Right renal cortex interstitium (tissue), 3 donors: ENCODE data around the gene MATN3. TPM values are rescaled to one million over a fixed set of nuclear protein-coding genes. Genes with fewer than 3 reads are reported as not detected.

ENCODE experiments used
- DNase-seq, 3 donors: peaks; one replicate each; pipeline ENCODE4 v3.0.0-alpha.2; 2013; ENCODE audit warnings: low read depth in 3 of 3, low spot score in 2 of 3
- polyA plus RNA-seq, 3 donors: library from polyadenylated mRNA; unstranded; fragments of 120-200 nt; gene quantifications; one replicate each; pipeline ENCODE4 v1.2.1, GENCODE V29; 2013; ENCODE audit not compliant: insufficient read length in 3 of 3

The MATN3 gene
- polyA plus RNA-seq, 3 donors, result 3.1 to 3.7 (median 3.4) TPM

GRCh38 chr2:20040489-20041172 lies 28.2 kb upstream of the MATN3 start:
- no peak for DNase-seq

- DNase-seq, result no peak
These were observed 25.2 kb upstream of the MATN3 start for GRCh38 chr2:20037660-20038059.

- DNase-seq, result no peak
These were observed 23.6 kb upstream of the MATN3 start for GRCh38 chr2:20035955-20036666.

GRCh38 chr2:20034821-20035220 lies 22.4 kb upstream of the MATN3 start:
- no peak for DNase-seq

GRCh38 chr2:20034218-20034617 lies 21.8 kb upstream of the MATN3 start:
- DNase-seq, result no peak

- no peak for DNase-seq
These were observed 20.9 kb upstream of the MATN3 start for GRCh38 chr2:20033322-20033721.

- no peak for DNase-seq
These were observed 17.8 kb upstream of the MATN3 start for GRCh38 chr2:20030224-20030623.

- no peak for DNase-seq
These were observed 15.4 kb upstream of the MATN3 start for GRCh38 chr2:20027705-20028434.

GRCh38 chr2:20027260-20027677 lies 14.8 kb upstream of the MATN3 start:
- DNase-seq, result no peak

- DNase-seq, result no peak
These were observed 12.8 kb upstream of the MATN3 start for GRCh38 chr2:20025065-20025786.

GRCh38 chr2:20023688-20024087 lies 11.2 kb upstream of the MATN3 start:
- DNase-seq, result no peak

GRCh38 chr2:20021405-20022009 lies 9.0 kb upstream of the MATN3 start:
- no peak for DNase-seq

GRCh38 chr2:20019747-20020146 lies 7.3 kb upstream of the MATN3 start:
- no peak for DNase-seq

GRCh38 chr2:20018601-20019152 lies 6.2 kb upstream of the MATN3 start:
- DNase-seq, result no peak

- DNase-seq, result no peak
These were observed 3.9 kb upstream of the MATN3 start for GRCh38 chr2:20016346-20016745.

- DNase-seq, result no peak
These were observed 3.1 kb upstream of the MATN3 start for GRCh38 chr2:20015482-20016083.

- DNase-seq, result no peak
These were observed 820 bp upstream of the MATN3 start for GRCh38 chr2:20013126-20013849.

- no peak for DNase-seq
These were observed 511 bp downstream of the MATN3 start for GRCh38 chr2:20012032-20012281.

- DNase-seq, result no peak
These were observed 1.0 kb downstream of the MATN3 start for GRCh38 chr2:20011276-20012031.
